ENCODE measurements around the gene FBXW7.

The FBXW7 gene

DNA sequence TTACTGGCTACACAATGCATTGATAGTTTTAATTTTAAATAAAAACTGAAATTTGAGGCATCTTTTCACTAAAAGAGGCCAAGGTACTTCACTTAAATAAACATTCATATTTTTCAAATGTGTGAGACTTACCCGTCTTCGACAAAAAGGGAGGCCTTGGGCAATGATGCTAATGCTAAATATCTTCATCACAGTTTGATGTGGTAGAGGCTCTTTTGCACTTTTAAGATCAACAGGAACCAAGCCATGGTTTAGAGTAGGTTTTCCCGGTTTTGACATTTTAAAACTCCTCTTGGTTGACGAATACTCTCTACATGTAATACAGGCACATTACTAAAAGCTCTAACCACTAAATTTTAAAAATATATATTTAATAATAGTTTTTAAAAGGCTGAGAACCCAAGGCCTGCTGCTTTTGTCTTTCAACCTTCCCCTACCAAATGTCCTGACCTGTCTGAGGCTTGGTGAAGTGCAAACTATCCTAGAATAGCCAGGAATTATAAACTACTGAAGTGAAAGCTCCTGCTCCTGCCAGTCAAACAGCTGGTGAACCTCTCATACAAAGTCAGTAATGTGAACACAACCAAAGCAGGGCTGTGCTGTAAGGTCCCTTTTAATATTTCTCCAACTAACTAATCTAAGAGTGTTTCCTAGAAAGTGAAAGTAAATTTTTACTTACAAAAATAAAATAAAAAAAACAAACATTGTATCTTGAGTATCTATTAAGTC lies 153.7 kb downstream of the FBXW7 start:
- TF ChIP-seq, protein P1, sequence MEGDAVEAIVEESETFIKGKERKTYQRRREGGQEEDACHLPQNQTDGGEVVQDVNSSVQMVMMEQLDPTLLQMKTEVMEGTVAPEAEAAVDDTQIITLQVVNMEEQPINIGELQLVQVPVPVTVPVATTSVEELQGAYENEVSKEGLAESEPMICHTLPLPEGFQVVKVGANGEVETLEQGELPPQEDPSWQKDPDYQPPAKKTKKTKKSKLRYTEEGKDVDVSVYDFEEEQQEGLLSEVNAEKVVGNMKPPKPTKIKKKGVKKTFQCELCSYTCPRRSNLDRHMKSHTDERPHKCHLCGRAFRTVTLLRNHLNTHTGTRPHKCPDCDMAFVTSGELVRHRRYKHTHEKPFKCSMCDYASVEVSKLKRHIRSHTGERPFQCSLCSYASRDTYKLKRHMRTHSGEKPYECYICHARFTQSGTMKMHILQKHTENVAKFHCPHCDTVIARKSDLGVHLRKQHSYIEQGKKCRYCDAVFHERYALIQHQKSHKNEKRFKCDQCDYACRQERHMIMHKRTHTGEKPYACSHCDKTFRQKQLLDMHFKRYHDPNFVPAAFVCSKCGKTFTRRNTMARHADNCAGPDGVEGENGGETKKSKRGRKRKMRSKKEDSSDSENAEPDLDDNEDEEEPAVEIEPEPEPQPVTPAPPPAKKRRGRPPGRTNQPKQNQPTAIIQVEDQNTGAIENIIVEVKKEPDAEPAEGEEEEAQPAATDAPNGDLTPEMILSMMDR (IDR thresholded peaks at IDR 0.05; ENCODE audit: insufficient read depth, low read length, poor library complexity, severe bottlenecking): no peak
- H3K27me3 ChIP-seq (replicated peaks; ENCODE audit: control insufficient read depth, insufficient read depth, low read length): no peaks in the 10 kb centered on the region
- no peak for DNase-seq (ENCODE audit: extremely low read depth, insufficient read length)
- no peaks in the 10 kb centered on the region for H3K36me3 ChIP-seq (ENCODE audit: control insufficient read depth, insufficient read depth, low read length)
- no peak overlapping the region for H3K4me3 ChIP-seq (replicated peaks; ENCODE audit: low read depth, low read length)

DNA sequence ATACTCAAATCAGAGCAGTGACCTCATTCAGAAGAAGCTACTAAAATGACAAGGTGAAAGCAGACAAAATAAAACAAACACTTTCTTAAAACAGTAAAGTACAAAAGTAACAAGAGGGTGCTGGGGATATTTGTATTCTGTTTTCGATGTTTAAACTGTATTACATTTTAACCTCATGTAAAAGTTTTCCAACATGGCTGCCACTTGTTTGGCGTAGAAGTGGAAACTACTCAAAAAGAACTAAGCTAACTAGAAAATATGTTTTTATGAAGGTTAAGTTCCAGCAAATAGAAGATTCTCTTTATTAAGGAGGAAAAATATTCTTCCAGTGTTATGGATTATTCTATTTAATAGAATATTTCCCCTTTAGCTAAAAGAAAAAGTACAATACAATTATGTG lies 155.0 kb downstream of the FBXW7 start:
- H3K4me3 ChIP-seq (replicated peaks; ENCODE audit: low read depth, low read length): no peak overlapping the region
- H3K36me3 ChIP-seq (ENCODE audit: control insufficient read depth, insufficient read depth, low read length): no peaks in the 10 kb centered on the region
- no peaks in the 10 kb centered on the region for H3K27me3 ChIP-seq (replicated peaks; ENCODE audit: control insufficient read depth, insufficient read depth, low read length)
- no peak for DNase-seq (ENCODE audit: extremely low read depth, insufficient read length)
- TF ChIP-seq, protein P1 (IDR thresholded peaks at IDR 0.05; ENCODE audit: insufficient read depth, low read length, poor library complexity, severe bottlenecking): no peak

DNA sequence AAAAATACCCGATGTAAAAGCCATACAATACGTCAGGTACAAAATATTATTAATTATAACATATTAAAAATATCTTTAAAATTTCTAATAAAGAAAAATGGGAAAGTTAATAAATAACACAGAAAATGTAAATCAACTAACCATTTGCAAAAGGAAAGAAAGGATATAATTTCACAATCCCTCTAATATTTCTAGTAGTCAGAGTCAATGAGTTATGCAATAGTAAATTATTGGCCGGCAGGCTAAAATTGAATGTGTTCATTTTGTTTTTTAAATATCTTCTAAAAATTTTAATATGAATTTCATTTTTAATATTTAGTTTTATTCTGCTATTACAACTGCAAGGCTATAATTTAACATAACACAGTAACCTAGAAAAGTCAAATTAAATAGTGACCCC lies 155.7 kb downstream of the FBXW7 start:
- no peaks in the 10 kb centered on the region for H3K36me3 ChIP-seq (ENCODE audit: control insufficient read depth, insufficient read depth, low read length)
- no peak for DNase-seq (ENCODE audit: extremely low read depth, insufficient read length)

DNA sequence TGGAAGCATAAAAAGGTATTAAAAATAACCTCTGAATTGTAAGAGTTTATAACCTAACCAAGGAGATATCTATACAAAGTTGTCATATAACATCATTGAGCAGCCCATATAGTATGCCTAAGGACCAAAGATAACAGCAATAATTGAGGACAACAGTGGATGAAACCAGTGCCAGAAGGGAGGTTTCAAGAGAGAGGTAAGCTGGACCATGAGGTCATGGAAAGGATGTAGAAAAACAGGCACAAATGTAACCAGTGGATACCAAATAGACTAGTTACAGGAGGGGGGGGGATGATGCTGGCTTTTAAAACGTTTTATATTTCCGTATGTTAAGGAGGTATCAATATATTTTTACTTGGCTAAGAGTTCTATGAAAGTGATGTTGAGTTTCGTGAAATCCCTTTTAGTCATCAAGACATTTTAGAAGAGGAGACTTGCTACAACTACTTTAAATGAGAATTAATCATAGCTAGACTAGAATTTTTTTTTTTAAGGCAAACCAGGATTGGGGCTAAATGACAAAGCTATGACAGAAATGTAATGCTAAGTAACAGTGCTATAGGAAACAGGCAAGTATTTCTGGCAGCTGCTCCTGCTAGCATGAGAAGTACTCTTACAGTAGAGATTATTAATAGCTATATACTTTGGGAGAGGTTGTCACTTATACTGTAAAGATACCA lies 161.1 kb downstream of the FBXW7 start:
- TF ChIP-seq, protein P1 (IDR thresholded peaks at IDR 0.05; ENCODE audit: insufficient read depth, low read length, poor library complexity, severe bottlenecking): no peak

More for the DNA sequence above, 155.7 kb downstream of the FBXW7 start:
- H3K4me3 ChIP-seq (replicated peaks; ENCODE audit: low read depth, low read length): no peak overlapping the region
- H3K27me3 ChIP-seq (replicated peaks; ENCODE audit: control insufficient read depth, insufficient read depth, low read length): no peaks in the 10 kb centered on the region
- TF ChIP-seq, protein P1 (IDR thresholded peaks at IDR 0.05; ENCODE audit: insufficient read depth, low read length, poor library complexity, severe bottlenecking): no peak

GRCh38 chr4:152374153-152374552 lies 161.7 kb downstream of the FBXW7 start:
- Histone ChIP-seq H3K27me3 (replicated peaks; ENCODE audit: control insufficient read depth, insufficient read depth, low read length) (no peaks in the 10 kb centered on the region), H3K4me3 (replicated peaks; ENCODE audit: low read depth, low read length) (no peak overlapping the region), H3K36me3 (ENCODE audit: control insufficient read depth, insufficient read depth, low read length) (no peaks in the 10 kb centered on the region; the same call in 1 of the 2 replicates)
- no peak for DNase-seq (ENCODE audit: extremely low read depth, insufficient read length)
- TF ChIP-seq, protein P1 (IDR thresholded peaks at IDR 0.05; ENCODE audit: insufficient read depth, low read length, poor library complexity, severe bottlenecking): no peak

More for the DNA sequence above, 161.1 kb downstream of the FBXW7 start:
- H3K36me3 ChIP-seq (ENCODE audit: control insufficient read depth, insufficient read depth, low read length): no peaks in the 10 kb centered on the region; the same call in 1 of the 2 replicates
- H3K27me3 ChIP-seq (replicated peaks; ENCODE audit: control insufficient read depth, insufficient read depth, low read length): no peaks in the 10 kb centered on the region
- no peak overlapping the region for H3K4me3 ChIP-seq (replicated peaks; ENCODE audit: low read depth, low read length)
- no peak for DNase-seq (ENCODE audit: extremely low read depth, insufficient read length)

Measured in GM06990 (cell line).